SK-N-SH (cell line): ENCODE measurements around the gene KDM4C. TPM values are rescaled to one million over a fixed set of nuclear protein-coding genes. Genes with fewer than 3 reads are reported as not detected.

Experiments
- CTCF ChIA-PET: fragments of 300-600, 350-600 bp; formaldehyde crosslinking; extraction: SDS; loops from one replicate; lab custom pipeline; 2021; lab: Yijun Ruan, JAX
- POLR2A ChIA-PET: fragments of 350-600 bp; sonication (Branson Sonifier 250); formaldehyde crosslinking; extraction: SDS; loops from one replicate; lab custom pipeline; 2020; ENCODE audit warnings: antibody characterized with exemption, inconsistent platforms; lab: Yijun Ruan, JAX
- DNase-seq: peaks from one replicate; pipeline ENCODE4 v3.0.0; 2012
- H2AFZ ChIP-seq: fragments of 200-600 bp; sonication (generic); 2 replicates; pipeline ENCODE4 v1.8.1; 2016; ENCODE audit warnings: antibody characterized with exemption, mild to moderate bottlenecking, low read depth
- H3F3A ChIP-seq: fragments of 200-600 bp; sonication (generic); replicated peaks from 2 replicates; pipeline ENCODE3; 2016; ENCODE audit warnings: antibody characterized with exemption, mild to moderate bottlenecking; ENCODE audit not compliant: insufficient read depth
- H3K27ac ChIP-seq, 2 experiments: fragments of 200-500 bp in 1 of 2; fragments of 200-600 bp in 1 of 2; sonication (Bioruptor generic) in 1 of 2; sonication (generic), shearing (Covaris generic) in 1 of 2; 2 replicates each; pipeline versions ENCODE4 v1.5.1 to v1.6.1; 2014 to 2016; ENCODE audit warnings: low read depth in 2 of 2, inconsistent platforms in 1 of 2, low read length in 1 of 2, mild to moderate bottlenecking in 1 of 2, mixed read lengths in 1 of 2
- H3K27me3 ChIP-seq: fragments of 200-600 bp; sonication (generic), shearing (Covaris generic); 2 replicates; pipeline ENCODE4 v1.6.1; 2016; ENCODE audit warnings: mixed run types; ENCODE audit not compliant: insufficient read depth
- H3K36me3 ChIP-seq, 2 experiments: fragments of 200-500 bp in 1 of 2; fragments of 200-600 bp in 1 of 2; sonication (Bioruptor generic) in 1 of 2; sonication (generic) in 1 of 2; replicated peaks in 1 of 2; 2 replicates each; pipeline versions ENCODE3 to v1.5.1; 2014 to 2016; ENCODE audit warnings: low read length in 1 of 2, mild to moderate bottlenecking in 1 of 2; ENCODE audit not compliant: insufficient read depth in 2 of 2, control insufficient read depth in 1 of 2
- H3K4me1 ChIP-seq, 2 experiments: fragments of 200-500 bp in 1 of 2; fragments of 200-600 bp in 1 of 2; sonication (Bioruptor generic) in 1 of 2; sonication (generic), shearing (Covaris generic) in 1 of 2; 2 replicates each; pipeline versions ENCODE4 v1.5.1 to v1.6.1; 2014 to 2016; ENCODE audit warnings: low read depth in 1 of 2, low read length in 1 of 2, mixed run types in 1 of 2; ENCODE audit not compliant: insufficient read depth in 2 of 2, control insufficient read depth in 1 of 2
- H3K4me2 ChIP-seq: fragments of 200-600 bp; sonication (generic), shearing (Covaris generic); 2 replicates; pipeline ENCODE4 v1.6.1; 2017; ENCODE audit warnings: mixed run types
- H3K4me3 ChIP-seq, 2 experiments: fragments of 200-500 bp in 1 of 2; fragments of 200-600 bp in 1 of 2; sonication (Bioruptor generic) in 1 of 2; sonication (generic), shearing (Covaris generic) in 1 of 2; 2 replicates each; pipeline versions ENCODE4 v1.5.1 to v1.8.1; 2014 to 2016; ENCODE audit warnings: low read depth in 2 of 2, inconsistent platforms in 1 of 2, low read length in 1 of 2, mild to moderate bottlenecking in 1 of 2, mixed read lengths in 1 of 2, moderate library complexity in 1 of 2
- H3K79me2 ChIP-seq: fragments of 200-600 bp; sonication (generic); 2 replicates; pipeline ENCODE4 v1.8.1; 2017; ENCODE audit warnings: mild to moderate bottlenecking; ENCODE audit not compliant: insufficient read depth
- H3K9ac ChIP-seq: fragments of 200-600 bp; sonication (generic); 2 replicates; pipeline ENCODE4 v1.6.1; 2017; ENCODE audit warnings: mixed run types
- H3K9me2 ChIP-seq: fragments of 200-600 bp; sonication (generic); 2 replicates; pipeline ENCODE4 v1.6.1; 2017; ENCODE audit warnings: mixed run types
- H3K9me3 ChIP-seq: fragments of 200-600 bp; sonication (generic); 2 replicates; pipeline ENCODE4 v1.6.1; 2017; ENCODE audit warnings: mixed run types, mild to moderate bottlenecking, moderate library complexity
- H4K20me1 ChIP-seq: fragments of 200-600 bp; sonication (generic); 2 replicates; pipeline ENCODE4 v1.6.1; 2017; ENCODE audit warnings: mild to moderate bottlenecking, mixed run types; ENCODE audit not compliant: insufficient read depth
- CHD2 ChIP-seq: fragments of 150-350 bp; IDR thresholded peaks from 2 replicates; pipeline ENCODE4 v1.6.1; 2018; ENCODE audit warnings: low read length; ENCODE audit not compliant: partially characterized antibody
- ELF1 ChIP-seq: IDR thresholded peaks from 2 replicates; pipeline ENCODE4 v1.4.0; 2012
- FOSL2 ChIP-seq: IDR thresholded peaks from 2 replicates; pipeline ENCODE4 v1.4.0; 2012; ENCODE audit warnings: low read depth, mild to moderate bottlenecking, moderate library complexity, borderline replicate concordance
- FOXJ3 ChIP-seq: sonication (generic); formaldehyde crosslinking; IDR thresholded peaks from 2 replicates; pipeline ENCODE4 v1.5.1; 2020; ENCODE audit warnings: mild to moderate bottlenecking, missing genetic modification reagents
- FOXM1 ChIP-seq: IDR thresholded peaks from 2 replicates; pipeline ENCODE4 v1.4.0; 2012; ENCODE audit warnings: low read depth, mild to moderate bottlenecking
- JUND ChIP-seq: IDR thresholded peaks from 2 replicates; pipeline ENCODE4 v1.4.0; 2012
- NRF1 ChIP-seq: IDR thresholded peaks from 2 replicates; pipeline ENCODE4 v1.6.1; 2012; ENCODE audit warnings: low read depth, mild to moderate bottlenecking, low read length
- POLR2AphosphoS5 ChIP-seq: IDR thresholded peaks from 2 replicates; pipeline ENCODE4 v1.6.1; 2012; ENCODE audit warnings: low read depth, low read length
- RAD21 ChIP-seq: IDR thresholded peaks from 2 replicates; pipeline ENCODE4 v1.6.1; 2012; ENCODE audit warnings: mild to moderate bottlenecking, low read length
- TAF1 ChIP-seq: IDR thresholded peaks from 2 replicates; pipeline ENCODE4 v1.6.1; 2012; ENCODE audit warnings: low read depth, mild to moderate bottlenecking, low read length, moderate library complexity, borderline replicate concordance
- TCF12 ChIP-seq: IDR thresholded peaks from 2 replicates; pipeline ENCODE4 v1.4.0; 2012
- WGBS: methylation state at CpG from one replicate; pipeline ENCODE4 v1.1.6; 2017; ENCODE audit warnings: low lambda C conversion rate; 5-methylcytosine and 5-hydroxymethylcytosine counted together
- polyA plus RNA-seq, 3 experiments: library from polyadenylated mRNA; depleted of rRNA; stranded (reverse); fragments of >200 nt; gene quantifications; 2 replicates each; pipeline ENCODE4 v1.2.3, GENCODE V29; 2012
- TF ChIP-seq, protein P1 (sequence below): IDR thresholded peaks from 2 replicates; pipeline ENCODE4 v1.4.0; 2012; ENCODE audit warnings: low read depth, borderline replicate concordance
- TF ChIP-seq, protein P2 (sequence below): fragments of 150-350 bp; IDR thresholded peaks from 2 replicates; pipeline ENCODE4 v1.6.1; 2016; ENCODE audit warnings: mild to moderate bottlenecking, low read depth, low read length
- TF ChIP-seq, protein P3 (sequence below): IDR thresholded peaks from 2 replicates; pipeline ENCODE4; 2012
- TF ChIP-seq, protein P4 (sequence below): fragments of 150-350 bp; IDR thresholded peaks from 2 replicates; pipeline ENCODE4 v1.6.1; 2017; ENCODE audit warnings: antibody characterized with exemption, low read length, low read depth, borderline replicate concordance
- TF ChIP-seq, protein P5 (sequence below): IDR thresholded peaks from 2 replicates; pipeline ENCODE4 v1.6.1; 2012; ENCODE audit warnings: mild to moderate bottlenecking, low read depth, low read length, moderate library complexity
- TF ChIP-seq, protein P6 (sequence below): IDR thresholded peaks from 2 replicates; pipeline ENCODE4 v1.4.0; 2012; ENCODE audit warnings: low read depth, borderline replicate concordance

Gene KDM4C
- polyA plus RNA-seq, 1 of the 3 experiments (the other 2 are of a cell fraction): 9.4 TPM

DNA sequence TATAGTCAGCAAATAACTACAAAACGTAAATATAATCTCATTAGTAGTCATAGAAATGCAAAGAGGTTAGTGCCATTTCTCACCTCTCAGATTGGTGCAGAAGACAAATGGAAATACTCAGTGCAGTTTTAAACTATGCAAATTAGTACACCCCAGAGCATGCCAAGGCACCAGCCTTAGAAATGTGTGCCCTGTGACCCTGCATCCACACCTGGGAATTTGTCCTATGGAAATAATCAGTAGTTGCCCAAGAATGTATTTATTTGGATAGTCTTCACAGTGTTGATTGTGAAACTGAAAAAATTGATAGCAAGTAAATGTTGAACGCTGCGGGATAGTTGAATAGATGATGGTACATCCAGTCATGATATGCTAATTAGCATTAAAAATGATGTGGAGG, 152.7 kb downstream of the KDM4C start:
- Histone ChIP-seq H3K9me3 (no peaks in the 10 kb centered on the region), H3K4me3 (no peak overlapping the region), H3K79me2 (no peaks in the 10 kb centered on the region; the same call in 1 of the 2 replicates), H3K27ac (no peak overlapping the region), H2AFZ (no peak overlapping the region), H3K4me2 (no peak overlapping the region), H4K20me1 (no peaks in the 10 kb centered on the region), H3K27me3 (no peaks in the 10 kb centered on the region), H3K4me1 (peaks cover 0 to 15% of the 10 kb centered on the region in 2 experiments; a peak in 2 of 4 replicates), H3K9me2 (no peaks in the 10 kb centered on the region), H3F3A (no peaks in the 10 kb centered on the region), H3K9ac (no peak overlapping the region), H3K36me3 (no peaks in the 10 kb centered on the region)
- TF ChIP-seq POLR2AphosphoS5 (no peak), ELF1 (no peak), FOXM1 (no peak), NRF1 (no peak), TCF12 (no peak), JUND (no peak), CHD2 (no peak)
- TF ChIP-seq, protein P1, sequence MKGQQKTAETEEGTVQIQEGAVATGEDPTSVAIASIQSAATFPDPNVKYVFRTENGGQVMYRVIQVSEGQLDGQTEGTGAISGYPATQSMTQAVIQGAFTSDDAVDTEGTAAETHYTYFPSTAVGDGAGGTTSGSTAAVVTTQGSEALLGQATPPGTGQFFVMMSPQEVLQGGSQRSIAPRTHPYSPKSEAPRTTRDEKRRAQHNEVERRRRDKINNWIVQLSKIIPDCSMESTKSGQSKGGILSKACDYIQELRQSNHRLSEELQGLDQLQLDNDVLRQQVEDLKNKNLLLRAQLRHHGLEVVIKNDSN: no peak
- TF ChIP-seq, protein P2, sequence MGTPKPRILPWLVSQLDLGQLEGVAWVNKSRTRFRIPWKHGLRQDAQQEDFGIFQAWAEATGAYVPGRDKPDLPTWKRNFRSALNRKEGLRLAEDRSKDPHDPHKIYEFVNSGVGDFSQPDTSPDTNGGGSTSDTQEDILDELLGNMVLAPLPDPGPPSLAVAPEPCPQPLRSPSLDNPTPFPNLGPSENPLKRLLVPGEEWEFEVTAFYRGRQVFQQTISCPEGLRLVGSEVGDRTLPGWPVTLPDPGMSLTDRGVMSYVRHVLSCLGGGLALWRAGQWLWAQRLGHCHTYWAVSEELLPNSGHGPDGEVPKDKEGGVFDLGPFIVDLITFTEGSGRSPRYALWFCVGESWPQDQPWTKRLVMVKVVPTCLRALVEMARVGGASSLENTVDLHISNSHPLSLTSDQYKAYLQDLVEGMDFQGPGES: no peak
- POLR2A ChIA-PET: no interaction called here
- DNase-seq: no peak
- CTCF ChIA-PET: interaction anchor here (0.6 to 1.2 kb wide), 6 partner anchors 13 to 491 kb away, joined by 3 to 5 read pairs (median 4); no protein-coding TSS in a partner anchor
- 79% methylated on average over 3 of the region's 3 CpGs for WGBS

DNA sequence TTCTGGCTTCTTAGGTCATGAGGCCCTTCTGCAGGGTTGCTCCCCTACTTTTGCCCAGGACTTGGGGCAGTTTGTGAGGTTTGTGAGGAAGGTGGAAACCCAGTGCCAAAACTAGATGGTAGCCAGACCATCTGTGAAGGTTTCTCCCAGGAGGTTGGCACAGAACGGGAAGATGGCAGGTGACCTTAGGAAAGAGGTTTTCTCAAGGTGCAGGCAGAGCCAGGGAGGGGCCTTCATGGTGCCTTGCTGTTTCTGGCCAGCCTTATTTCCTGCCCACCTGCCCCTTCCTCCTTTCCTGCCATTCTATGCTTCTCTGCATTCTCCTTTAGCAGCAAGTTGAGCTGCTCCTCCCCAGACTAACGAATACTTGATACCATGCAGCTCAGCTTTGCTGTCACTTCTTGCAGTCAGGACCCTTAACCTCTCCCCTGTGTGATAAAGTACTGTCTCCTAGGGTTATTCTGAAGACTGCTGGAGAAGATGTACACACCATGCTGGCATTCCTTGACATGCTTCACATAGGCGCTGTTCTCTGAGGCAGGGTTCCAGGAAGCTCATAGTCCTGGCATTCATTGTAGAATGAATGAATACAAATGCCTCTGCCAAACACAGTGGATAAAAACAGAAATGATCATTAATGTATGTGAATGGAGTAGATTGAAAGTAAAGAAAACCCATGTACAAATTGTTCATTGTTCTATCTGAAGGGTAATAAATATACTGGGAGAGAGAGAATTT, 154.3 kb downstream of the KDM4C start:
- Histone ChIP-seq H2AFZ (no peak overlapping the region), H3K4me1 (peaks cover 0 to 15% of the 10 kb centered on the region in 2 experiments; a peak in 2 of 4 replicates), H3K27me3 (no peaks in the 10 kb centered on the region), H3F3A (no peaks in the 10 kb centered on the region), H3K9me3 (no peaks in the 10 kb centered on the region), H3K4me2 (no peak overlapping the region), H3K36me3 (no peaks in the 10 kb centered on the region), H3K79me2 (no peaks in the 10 kb centered on the region; the same call in 1 of the 2 replicates), H3K9ac (no peak overlapping the region), H3K9me2 (no peaks in the 10 kb centered on the region), H3K27ac (no peak overlapping the region), H4K20me1 (no peaks in the 10 kb centered on the region), H3K4me3 (no peak overlapping the region)
- TF ChIP-seq TCF12: no peak
- TF ChIP-seq, protein P3, sequence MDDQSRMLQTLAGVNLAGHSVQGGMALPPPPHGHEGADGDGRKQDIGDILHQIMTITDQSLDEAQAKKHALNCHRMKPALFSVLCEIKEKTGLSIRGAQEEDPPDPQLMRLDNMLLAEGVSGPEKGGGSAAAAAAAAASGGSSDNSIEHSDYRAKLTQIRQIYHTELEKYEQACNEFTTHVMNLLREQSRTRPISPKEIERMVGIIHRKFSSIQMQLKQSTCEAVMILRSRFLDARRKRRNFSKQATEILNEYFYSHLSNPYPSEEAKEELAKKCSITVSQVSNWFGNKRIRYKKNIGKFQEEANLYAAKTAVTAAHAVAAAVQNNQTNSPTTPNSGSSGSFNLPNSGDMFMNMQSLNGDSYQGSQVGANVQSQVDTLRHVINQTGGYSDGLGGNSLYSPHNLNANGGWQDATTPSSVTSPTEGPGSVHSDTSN: no peak
- no peak for TF ChIP-seq RAD21
- TF ChIP-seq, protein P4, sequence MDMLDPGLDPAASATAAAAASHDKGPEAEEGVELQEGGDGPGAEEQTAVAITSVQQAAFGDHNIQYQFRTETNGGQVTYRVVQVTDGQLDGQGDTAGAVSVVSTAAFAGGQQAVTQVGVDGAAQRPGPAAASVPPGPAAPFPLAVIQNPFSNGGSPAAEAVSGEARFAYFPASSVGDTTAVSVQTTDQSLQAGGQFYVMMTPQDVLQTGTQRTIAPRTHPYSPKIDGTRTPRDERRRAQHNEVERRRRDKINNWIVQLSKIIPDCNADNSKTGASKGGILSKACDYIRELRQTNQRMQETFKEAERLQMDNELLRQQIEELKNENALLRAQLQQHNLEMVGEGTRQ: no peak
- TF ChIP-seq, protein P5, sequence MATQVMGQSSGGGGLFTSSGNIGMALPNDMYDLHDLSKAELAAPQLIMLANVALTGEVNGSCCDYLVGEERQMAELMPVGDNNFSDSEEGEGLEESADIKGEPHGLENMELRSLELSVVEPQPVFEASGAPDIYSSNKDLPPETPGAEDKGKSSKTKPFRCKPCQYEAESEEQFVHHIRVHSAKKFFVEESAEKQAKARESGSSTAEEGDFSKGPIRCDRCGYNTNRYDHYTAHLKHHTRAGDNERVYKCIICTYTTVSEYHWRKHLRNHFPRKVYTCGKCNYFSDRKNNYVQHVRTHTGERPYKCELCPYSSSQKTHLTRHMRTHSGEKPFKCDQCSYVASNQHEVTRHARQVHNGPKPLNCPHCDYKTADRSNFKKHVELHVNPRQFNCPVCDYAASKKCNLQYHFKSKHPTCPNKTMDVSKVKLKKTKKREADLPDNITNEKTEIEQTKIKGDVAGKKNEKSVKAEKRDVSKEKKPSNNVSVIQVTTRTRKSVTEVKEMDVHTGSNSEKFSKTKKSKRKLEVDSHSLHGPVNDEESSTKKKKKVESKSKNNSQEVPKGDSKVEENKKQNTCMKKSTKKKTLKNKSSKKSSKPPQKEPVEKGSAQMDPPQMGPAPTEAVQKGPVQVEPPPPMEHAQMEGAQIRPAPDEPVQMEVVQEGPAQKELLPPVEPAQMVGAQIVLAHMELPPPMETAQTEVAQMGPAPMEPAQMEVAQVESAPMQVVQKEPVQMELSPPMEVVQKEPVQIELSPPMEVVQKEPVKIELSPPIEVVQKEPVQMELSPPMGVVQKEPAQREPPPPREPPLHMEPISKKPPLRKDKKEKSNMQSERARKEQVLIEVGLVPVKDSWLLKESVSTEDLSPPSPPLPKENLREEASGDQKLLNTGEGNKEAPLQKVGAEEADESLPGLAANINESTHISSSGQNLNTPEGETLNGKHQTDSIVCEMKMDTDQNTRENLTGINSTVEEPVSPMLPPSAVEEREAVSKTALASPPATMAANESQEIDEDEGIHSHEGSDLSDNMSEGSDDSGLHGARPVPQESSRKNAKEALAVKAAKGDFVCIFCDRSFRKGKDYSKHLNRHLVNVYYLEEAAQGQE: no peak
- no peak for TF ChIP-seq FOXM1
- no peak for TF ChIP-seq FOXJ3
- TF ChIP-seq FOSL2: no peak
- TF ChIP-seq, protein P6, sequence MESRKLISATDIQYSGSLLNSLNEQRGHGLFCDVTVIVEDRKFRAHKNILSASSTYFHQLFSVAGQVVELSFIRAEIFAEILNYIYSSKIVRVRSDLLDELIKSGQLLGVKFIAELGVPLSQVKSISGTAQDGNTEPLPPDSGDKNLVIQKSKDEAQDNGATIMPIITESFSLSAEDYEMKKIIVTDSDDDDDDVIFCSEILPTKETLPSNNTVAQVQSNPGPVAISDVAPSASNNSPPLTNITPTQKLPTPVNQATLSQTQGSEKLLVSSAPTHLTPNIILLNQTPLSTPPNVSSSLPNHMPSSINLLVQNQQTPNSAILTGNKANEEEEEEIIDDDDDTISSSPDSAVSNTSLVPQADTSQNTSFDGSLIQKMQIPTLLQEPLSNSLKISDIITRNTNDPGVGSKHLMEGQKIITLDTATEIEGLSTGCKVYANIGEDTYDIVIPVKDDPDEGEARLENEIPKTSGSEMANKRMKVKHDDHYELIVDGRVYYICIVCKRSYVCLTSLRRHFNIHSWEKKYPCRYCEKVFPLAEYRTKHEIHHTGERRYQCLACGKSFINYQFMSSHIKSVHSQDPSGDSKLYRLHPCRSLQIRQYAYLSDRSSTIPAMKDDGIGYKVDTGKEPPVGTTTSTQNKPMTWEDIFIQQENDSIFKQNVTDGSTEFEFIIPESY: no peak
- no peak for TF ChIP-seq TAF1
- POLR2A ChIA-PET: no interaction called here
- WGBS: 94% methylated on average over 3 of the region's 3 CpGs
- CTCF ChIA-PET: interaction anchor here (0.6 to 3.7 kb wide), 4 partner anchors 12 to 232 kb away, joined by 3 to 23 read pairs (median 4); no protein-coding TSS in a partner anchor
- no peak for DNase-seq
